Ureter (tissue), 1 donor: ENCODE results near the gene ZMAT3. TPM values are rescaled to one million over a fixed set of nuclear protein-coding genes. Genes with fewer than 3 reads are reported as not detected.

Source experiments
- total RNA-seq: library from RNA; stranded (reverse); gene quantifications from one replicate; pipeline ENCODE4 v1.2.4, GENCODE V29; 2023
- donor health status: DM: yes; HTN: yes; CAD: no.

Gene ZMAT3
- total RNA-seq, 1 donor from 2014 or later = 16.7 TPM

Other genes with a start within 250 kb of the ZMAT3 start
- gene PIK3CA, start 76.5 kb upstream of the ZMAT3 start, total RNA-seq = 22.5 TPM
- 5.9 TPM for gene KCNMB3, start 179.3 kb upstream of the ZMAT3 start, total RNA-seq